GM12891 (cell line): ENCODE measurements around the gene ZKSCAN3.

Source experiments
- PAX5 ChIP-seq: IDR thresholded peaks from 2 replicates; pipeline ENCODE4 v1.6.1; 2011; ENCODE audit warnings: low read length, moderate library complexity, mild to moderate bottlenecking; ENCODE audit not compliant: insufficient read depth, severe bottlenecking
- POLR2A ChIP-seq: IDR thresholded peaks from 2 replicates; pipeline ENCODE4 v1.6.1; 2011; ENCODE audit warnings: low read depth, low read length, control low read depth
- POLR2AphosphoS5 ChIP-seq: IDR thresholded peaks from 2 replicates; pipeline ENCODE4 v1.6.1; 2011; ENCODE audit warnings: low read depth, low read length, control low read depth
- POU2F2 ChIP-seq: IDR thresholded peaks from 2 replicates; pipeline ENCODE4 v1.6.1; 2011; ENCODE audit warnings: low read depth, mild to moderate bottlenecking, control low read depth, low read length, moderate library complexity
- SPI1 ChIP-seq: IDR thresholded peaks from 2 replicates; pipeline ENCODE4 v1.6.1; 2011; ENCODE audit warnings: low read depth, low read length, control low read depth
- TAF1 ChIP-seq: IDR thresholded peaks from 2 replicates; pipeline ENCODE4 v1.6.1; 2011; ENCODE audit warnings: low read depth, low read length, control low read depth

DNA sequence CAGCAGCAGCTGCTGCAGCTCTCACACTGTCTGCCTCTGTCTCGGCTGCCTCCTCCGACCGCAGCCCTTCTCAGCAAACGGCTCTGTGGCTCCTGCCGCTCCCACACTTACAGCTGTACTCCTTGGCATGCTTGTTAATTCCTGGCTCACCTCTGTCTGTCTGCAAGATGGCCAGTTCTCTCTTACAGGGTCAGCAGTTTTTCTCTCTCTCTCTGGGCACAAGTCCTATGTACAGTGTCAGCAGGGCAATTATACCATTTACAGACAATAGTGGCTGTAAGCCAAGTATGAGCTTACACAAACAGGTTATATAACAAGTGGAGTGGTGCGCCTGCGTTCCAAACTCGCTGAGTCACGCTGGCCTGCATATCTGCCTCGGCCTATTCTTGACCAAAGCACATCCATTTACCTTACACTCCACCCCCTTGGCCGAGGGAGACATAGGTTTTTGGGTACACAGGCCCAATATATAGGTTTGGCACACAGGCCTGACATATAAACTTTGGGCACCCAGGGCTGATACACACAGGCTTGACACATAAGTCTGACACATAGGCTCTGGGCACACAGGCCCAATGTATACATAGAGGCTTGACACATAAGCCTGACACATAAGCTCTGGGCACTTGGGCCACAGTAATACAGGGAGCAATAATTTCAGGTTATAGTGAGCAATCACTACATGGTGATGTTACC lies 4.4 kb downstream of the ZKSCAN3 start:
- TF ChIP-seq POLR2AphosphoS5 (no peak), POLR2A (no peak), TAF1 (no peak), SPI1 (no peak), POU2F2 (no peak), PAX5 (no peak)
